GM21526 (cell line): Measurements from ENCODE around the gene MSMB.
"Not testable (repeated sequence)": the region's sequence is repeated elsewhere in the genome, so short reads cannot be mapped to it uniquely, and the experiment has no call there.

Experiments used
- ATAC-seq: cut with Tn5 transposase; IDR thresholded peaks from one replicate; pipeline ENCODE4 v1.9.1; 2021; ENCODE audit warnings: moderate library complexity; ENCODE audit not compliant: unreplicated experiment, low FRiP score

MSMB gene

DNA sequence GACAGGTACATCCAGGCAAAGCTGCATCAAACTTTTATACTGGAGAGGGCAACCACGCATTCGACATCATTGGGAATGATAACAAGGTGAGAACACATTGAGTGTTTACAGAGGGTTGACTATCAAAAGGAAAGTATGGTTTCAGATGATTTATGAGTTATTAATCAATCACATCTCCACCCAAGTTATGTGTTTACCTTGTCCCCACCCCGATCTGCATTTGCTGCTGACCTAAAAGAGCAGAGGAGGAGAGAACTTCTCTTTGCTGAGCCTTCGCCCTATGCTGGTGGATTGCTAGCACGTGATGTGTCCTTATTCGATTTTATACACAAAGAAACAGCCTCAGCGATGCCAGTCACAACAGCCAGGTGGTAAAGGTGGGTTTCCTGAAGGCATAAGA lies at the start of gene MSMB:
MSMB (minus strand) TSS at position 9 of the 400 bp plus-strand sequence. CDS start 32 bp downstream, outside the sequence.
- ATAC-seq: no peak

DNA sequence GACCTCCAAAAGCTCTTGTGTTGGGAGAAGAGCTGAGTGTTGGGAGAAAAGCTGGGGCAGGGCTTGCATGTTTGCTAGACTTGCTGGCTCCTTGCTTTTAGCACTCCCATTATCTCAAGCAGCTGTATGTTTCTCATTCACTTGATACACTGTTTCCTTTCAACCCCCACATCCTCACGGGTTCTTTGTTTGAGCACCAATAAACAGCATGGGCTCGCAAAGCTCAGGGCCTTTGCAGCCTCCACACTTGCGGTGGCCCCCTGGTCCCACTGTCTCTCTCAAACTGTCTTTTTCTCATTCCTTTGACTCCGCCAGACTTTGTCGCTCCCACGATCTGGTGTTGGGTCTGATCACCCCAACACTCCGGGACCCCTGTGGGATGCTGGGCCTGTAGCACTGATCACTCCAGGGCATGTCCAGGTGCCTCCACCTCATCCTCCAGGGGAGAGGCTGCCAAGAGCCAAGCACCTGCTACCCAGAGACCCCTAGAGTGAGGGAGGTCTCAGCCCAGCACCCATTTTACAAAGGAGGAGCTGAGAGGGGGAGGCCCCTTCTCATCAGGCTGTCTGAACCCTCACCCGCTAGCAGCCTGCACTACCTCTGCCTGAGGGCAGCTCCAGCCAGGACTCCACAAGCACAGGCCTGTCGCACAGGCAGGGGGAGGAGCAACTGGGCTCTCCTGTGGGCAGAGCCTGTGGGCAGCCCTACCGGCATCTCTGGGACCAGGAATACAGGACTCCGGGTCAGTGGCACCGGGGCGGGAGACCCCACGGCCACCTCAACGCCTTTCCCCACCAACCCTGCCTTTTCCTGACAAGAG lies 49.1 kb upstream of the MSMB start:
- ATAC-seq: no peak

DNA sequence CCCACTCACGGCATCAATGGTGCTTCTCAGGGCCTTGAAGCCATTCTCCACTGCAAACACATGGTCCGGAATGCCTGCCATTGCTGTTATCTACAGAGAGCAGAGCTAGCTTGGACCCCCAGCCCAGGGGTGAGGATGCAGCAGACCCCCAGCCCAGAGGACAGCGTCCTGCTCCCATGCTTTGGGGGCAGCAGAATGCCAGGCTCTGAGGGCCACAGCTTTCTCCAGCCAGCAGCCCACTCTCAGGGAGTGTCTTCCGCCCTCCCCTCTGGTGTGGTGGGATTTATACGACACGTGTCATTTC lies 48.1 kb upstream of the MSMB start:
- ATAC-seq: no peak

- ATAC-seq: not testable (repeated sequence)
These were observed 47.5 kb upstream of the MSMB start for GRCh38 chr10:46093316-46094196.

- peak; percentile 40 for ATAC-seq
These were observed 46.5 kb upstream of the MSMB start for GRCh38 chr10:46092524-46093081.

DNA sequence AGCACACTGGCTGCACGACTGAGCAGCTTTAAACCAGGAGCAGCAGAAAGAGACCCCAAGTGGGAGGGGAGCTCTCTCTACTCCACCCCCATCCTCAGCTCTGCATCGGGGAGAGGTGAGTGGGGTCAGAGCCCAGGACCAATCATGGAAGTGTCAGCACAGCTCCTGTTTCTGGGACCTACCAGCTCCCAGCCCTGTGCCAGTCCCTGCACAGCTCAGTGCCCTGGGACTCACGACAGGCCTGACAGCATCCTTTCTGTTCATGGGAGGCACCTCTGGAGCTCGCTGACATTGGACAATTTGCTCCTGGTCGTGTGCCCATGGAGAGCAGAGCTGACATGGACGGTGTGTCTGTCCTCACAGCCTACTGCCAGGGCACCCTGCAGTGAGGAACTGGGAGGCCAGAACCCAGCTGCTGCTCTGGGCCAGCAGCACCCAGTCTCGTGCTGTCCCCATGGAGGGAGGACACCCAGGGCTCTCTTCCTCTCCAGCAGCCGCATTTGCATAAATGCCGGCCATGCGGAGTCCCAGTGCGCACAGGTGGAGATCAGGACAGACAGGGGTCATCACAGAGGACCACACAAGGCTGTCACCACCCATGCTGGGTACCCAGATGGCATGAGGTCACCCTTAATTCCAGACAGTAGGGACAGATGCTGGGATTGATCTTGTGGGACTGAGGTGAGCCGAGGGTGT lies 45.9 kb upstream of the MSMB start:
- peak; percentile 33 for ATAC-seq

GRCh38 chr10:46091080-46091827 lies 45.2 kb upstream of the MSMB start:
- no peak for ATAC-seq

GRCh38 chr10:46090258-46090812 lies 44.3 kb upstream of the MSMB start:
- no peak for ATAC-seq

DNA sequence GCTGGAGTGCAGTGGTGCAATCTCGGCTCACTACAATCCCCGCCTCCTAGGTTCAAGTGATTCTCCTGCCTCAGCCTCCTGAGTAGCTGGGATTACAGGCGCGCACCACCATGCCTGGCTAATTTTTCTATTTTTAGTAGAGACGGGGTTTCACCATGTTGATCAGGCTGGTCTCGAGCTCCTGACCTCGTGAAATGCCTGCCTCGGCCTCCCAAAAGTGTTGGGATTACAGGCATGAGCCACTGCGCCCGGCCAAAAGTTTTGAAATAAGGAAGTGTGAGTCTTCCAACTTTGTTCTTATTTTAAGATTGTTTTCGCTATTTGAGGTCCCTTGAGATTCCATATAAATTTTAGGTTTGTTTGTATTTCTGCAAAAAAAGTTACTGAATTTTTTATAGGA lies 41.3 kb upstream of the MSMB start:
- not testable (repeated sequence) for ATAC-seq

GRCh38 chr10:46084321-46085165 lies 38.5 kb upstream of the MSMB start:
- no peak for ATAC-seq

- no peak for ATAC-seq
These were observed 34.8 kb upstream of the MSMB start for GRCh38 chr10:46080886-46081285.

DNA sequence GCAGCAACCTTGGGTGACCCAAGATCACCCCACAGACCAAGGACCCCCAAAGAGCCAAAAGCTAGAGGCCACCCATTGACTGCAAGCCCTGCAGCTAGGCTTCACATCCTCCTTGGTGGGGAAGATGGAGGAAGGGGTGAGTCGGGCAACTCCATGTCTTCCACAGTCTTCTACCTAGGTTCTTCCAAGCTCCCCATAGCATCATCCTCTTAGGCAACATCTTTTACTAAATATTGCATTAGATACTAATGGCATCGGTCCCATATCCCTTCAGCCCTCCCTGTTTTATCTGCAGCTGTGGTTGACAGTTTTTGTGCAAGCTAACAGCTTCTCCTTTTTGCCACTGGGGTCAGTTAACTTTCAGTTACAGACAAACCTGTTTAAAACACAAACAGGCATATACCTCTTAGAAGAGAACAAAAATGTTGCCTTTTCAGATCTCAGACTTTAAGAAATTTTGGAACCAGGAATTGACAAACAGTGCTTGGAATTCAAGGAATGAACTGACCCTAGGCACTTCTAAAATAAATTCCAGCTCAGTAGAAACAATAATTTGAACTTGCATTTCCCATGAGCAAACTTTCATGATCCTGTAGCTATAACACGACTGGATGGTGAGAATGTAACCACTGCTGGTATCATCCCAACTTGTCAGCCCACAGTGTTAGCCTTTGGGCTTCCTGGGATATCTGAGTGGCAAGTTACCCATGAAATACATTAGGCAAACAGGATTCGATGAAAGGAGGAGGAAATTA lies 33.9 kb upstream of the MSMB start:
- no peak for ATAC-seq

DNA sequence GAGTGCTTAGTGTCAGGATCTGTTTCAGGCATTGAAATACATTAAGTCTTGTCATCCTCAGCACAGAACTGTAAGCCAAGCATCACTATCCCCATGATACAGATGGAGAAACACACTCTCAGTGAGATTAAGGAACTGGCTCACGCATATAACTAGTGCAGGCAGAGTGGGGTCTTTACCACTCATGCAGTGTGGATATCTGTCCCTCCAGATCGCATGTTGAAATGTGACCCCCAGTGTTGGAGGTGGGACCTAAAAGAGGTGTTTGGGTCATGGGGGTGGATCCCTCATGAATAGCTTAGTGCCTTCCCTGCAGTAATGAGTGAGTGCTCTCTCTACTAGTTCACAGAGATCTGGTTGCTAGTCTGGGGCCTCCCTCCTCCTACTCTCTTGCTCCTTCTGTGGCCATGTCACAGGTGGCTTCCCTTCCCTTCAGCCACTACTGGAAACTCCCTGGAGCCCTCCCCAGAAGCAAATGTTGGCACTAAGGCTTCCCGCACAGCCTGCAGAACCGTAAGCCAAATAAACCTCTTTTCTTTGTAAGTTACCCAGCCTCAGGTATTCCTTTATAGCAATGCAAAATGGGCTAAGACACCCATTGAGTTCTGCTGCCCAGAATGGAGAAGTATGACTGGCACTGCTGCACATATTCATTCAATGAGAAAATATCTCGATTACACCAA lies 31.8 kb upstream of the MSMB start:
- no peak for ATAC-seq

- ATAC-seq: no peak
These were observed 31.1 kb upstream of the MSMB start for GRCh38 chr10:46077141-46077554.

DNA sequence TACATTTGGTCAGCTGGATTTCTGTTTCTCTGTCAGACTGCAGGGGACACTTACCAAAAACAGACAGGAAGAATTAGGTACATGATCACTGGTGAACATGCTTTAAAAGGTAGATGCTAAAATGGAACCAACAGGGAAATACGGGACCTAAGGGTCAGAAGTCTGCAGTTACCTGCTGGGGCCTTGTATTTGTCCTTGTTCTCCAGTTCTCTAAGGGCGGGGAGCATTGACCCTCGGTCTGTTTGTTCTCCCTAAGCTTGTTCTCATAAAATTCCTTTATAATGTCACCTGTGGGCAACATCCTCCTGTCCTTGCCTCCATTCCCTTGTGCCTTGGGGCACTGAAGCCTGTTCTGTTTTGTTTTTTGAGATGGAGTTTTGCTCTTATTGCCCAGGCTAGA lies 29.8 kb upstream of the MSMB start:
- ATAC-seq: no peak

DNA sequence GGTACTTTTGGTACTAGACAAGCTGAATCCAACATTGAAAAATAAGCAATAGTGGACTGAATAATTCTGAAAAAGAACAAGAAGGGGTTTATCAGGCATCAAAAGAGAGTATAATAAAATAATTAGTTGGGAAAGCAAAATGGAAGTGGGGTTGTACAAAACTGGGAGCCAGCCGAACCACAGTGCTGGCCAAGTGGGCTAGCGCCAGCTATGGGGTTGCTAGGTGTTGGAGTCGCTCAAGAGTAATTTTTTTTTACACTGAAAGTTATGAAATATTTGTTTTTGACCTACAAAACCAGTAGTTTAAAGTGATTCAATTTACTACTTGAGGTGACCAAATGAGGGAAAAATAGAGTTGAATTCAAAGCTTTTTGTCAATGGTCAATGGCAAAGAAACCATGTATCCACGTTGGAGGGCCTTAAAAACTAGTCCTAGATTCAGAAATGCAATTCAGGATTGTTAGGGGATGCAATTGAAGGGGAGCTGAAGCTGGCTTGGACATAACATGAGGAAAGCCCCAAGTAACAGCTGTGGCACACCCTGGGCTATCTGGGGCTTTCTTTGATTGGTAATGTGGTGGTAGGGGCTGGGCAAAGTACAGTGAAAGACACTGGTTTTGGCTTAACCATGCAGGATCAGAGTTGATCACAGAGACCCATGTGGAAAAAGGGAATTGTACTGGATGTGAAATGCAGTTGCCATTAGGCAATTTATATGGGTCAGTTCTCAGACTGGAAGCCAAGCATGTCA lies 28.3 kb upstream of the MSMB start:
- no peak for ATAC-seq

- no peak for ATAC-seq
These were observed 27.5 kb upstream of the MSMB start for GRCh38 chr10:46073564-46073963.
